ENCODE results near the gene KCNMA1. TPM values are rescaled to one million over a fixed set of nuclear protein-coding genes. Genes with fewer than 3 reads are reported as not detected.
A peak's percentile ranks its signal among the peaks of the same experiment; 100 is the strongest.

Gene KCNMA1
- total RNA-seq, 1 donor from 2014 or later, result 2.2 TPM

- ATAC-seq, result no peak
- no peak for DNase-seq (ENCODE audit: missing footprints)
- intact Hi-C loops (cut with DNase I), result no loop called here
Measured at GRCh38 chr10:77195101-77195500, 442.5 kb downstream of the KCNMA1 start.

- DNase-seq (ENCODE audit: missing footprints) (no peak), ATAC-seq (no peak)
- intact Hi-C loops (cut with DNase I), result no loop called here
Measured at GRCh38 chr10:77193001-77193400, 444.6 kb downstream of the KCNMA1 start.

- intact Hi-C loops (cut with DNase I), result no loop called here
- ATAC-seq (no peak), DNase-seq (ENCODE audit: missing footprints) (no peak)
Measured at GRCh38 chr10:77192402-77192801, 445.2 kb downstream of the KCNMA1 start.

- ATAC-seq, result no peak
- intact Hi-C loops (cut with DNase I), result no loop called here
- DNase-seq (ENCODE audit: missing footprints), result no peak
Measured at GRCh38 chr10:77191324-77192049, 446.1 kb downstream of the KCNMA1 start.

GRCh38 chr10:77190291-77190690, 447.3 kb downstream of the KCNMA1 start:
- ATAC-seq (no peak), DNase-seq (ENCODE audit: missing footprints) (no peak)
- intact Hi-C loops (cut with DNase I), result no loop called here

- intact Hi-C loops (cut with DNase I), result no loop called here
- ATAC-seq, result no peak
- DNase-seq (ENCODE audit: missing footprints), result no peak
Measured at GRCh38 chr10:77189520-77189919, 448.1 kb downstream of the KCNMA1 start.

GRCh38 chr10:77189075-77189474, 448.5 kb downstream of the KCNMA1 start:
- DNase-seq (ENCODE audit: missing footprints) (no peak), ATAC-seq (no peak)
- intact Hi-C loops (cut with DNase I), result no loop called here

- no peak for ATAC-seq
- intact Hi-C loops (cut with DNase I), result no loop called here
- no peak for DNase-seq (ENCODE audit: missing footprints)
Measured at GRCh38 chr10:77188521-77188920, 449.1 kb downstream of the KCNMA1 start.

GRCh38 chr10:77188000-77188395, 449.6 kb downstream of the KCNMA1 start:
- ATAC-seq (no peak), DNase-seq (ENCODE audit: missing footprints) (no peak)
- intact Hi-C loops (cut with DNase I), result no loop called here

GRCh38 chr10:77187376-77187999, 450.1 kb downstream of the KCNMA1 start:
- ATAC-seq, result no peak
- intact Hi-C loops (cut with DNase I), result no loop called here
- DNase-seq (ENCODE audit: missing footprints), result no peak

- intact Hi-C loops (cut with DNase I), result no loop called here
- ATAC-seq, result no peak
- DNase-seq (ENCODE audit: missing footprints), result no peak
Measured at GRCh38 chr10:77186936-77187335, 450.7 kb downstream of the KCNMA1 start.

- intact Hi-C loops (cut with DNase I), result no loop called here
- no peak for DNase-seq (ENCODE audit: missing footprints)
- no peak for ATAC-seq
Measured at GRCh38 chr10:77185696-77186095, 451.9 kb downstream of the KCNMA1 start.

- intact Hi-C loops (cut with DNase I), result no loop called here
- ATAC-seq, result peak; percentile 77
- no peak for DNase-seq (ENCODE audit: missing footprints)
Measured at GRCh38 chr10:77182803-77183202, 454.8 kb downstream of the KCNMA1 start.

GRCh38 chr10:77180794-77181193, 456.8 kb downstream of the KCNMA1 start:
- intact Hi-C loops (cut with DNase I), result no loop called here
- ATAC-seq (no peak), DNase-seq (ENCODE audit: missing footprints) (no peak)

GRCh38 chr10:77180104-77180503, 457.5 kb downstream of the KCNMA1 start:
- DNase-seq (ENCODE audit: missing footprints) (no peak), ATAC-seq (no peak)
- intact Hi-C loops (cut with DNase I), result no loop called here

- intact Hi-C loops (cut with DNase I), result loop anchor here (10.0 kb wide), 2 partner anchors 216 to 316 kb away; no protein-coding TSS in a partner anchor
- DNase-seq (ENCODE audit: missing footprints) (no peak), ATAC-seq (peak; percentile 45)
Measured at GRCh38 chr10:77179015-77179695, 458.5 kb downstream of the KCNMA1 start.

- DNase-seq (ENCODE audit: missing footprints), result no peak
- intact Hi-C loops (cut with DNase I), result loop anchor here (10.0 kb wide), 2 partner anchors 217 to 317 kb away; no protein-coding TSS in a partner anchor
- ATAC-seq, result no peak
Measured at GRCh38 chr10:77177589-77177988, 460.0 kb downstream of the KCNMA1 start.

GRCh38 chr10:77177161-77177560, 460.4 kb downstream of the KCNMA1 start:
- intact Hi-C loops (cut with DNase I), result loop anchor here (10.0 kb wide), 2 partner anchors 218 to 318 kb away; no protein-coding TSS in a partner anchor
- DNase-seq (ENCODE audit: missing footprints) (no peak), ATAC-seq (no peak)

GRCh38 chr10:77176232-77176631, 461.4 kb downstream of the KCNMA1 start:
- intact Hi-C loops (cut with DNase I), result loop anchor here (10.0 kb wide), 2 partner anchors 219 to 319 kb away; no protein-coding TSS in a partner anchor
- ATAC-seq (no peak), DNase-seq (ENCODE audit: missing footprints) (no peak)

All from Right ventricle myocardium inferior (tissue), 1 donor.